SH-SY5Y (cell line): ENCODE results near the gene MOSPD2.

Experiments used
- GATA2 ChIP-seq: IDR thresholded peaks from 2 replicates; pipeline ENCODE4 v1.6.1; 2011; ENCODE audit warnings: mild to moderate bottlenecking, low read depth, low read length
- GATA3 ChIP-seq: IDR thresholded peaks from 2 replicates; pipeline ENCODE4 v1.6.1; 2011; ENCODE audit warnings: low read depth, mild to moderate bottlenecking, low read length, moderate library complexity

GRCh38 chrX:14851526-14851925, 21.7 kb upstream of the MOSPD2 start:
- TF ChIP-seq GATA3: no peak
- no peak for TF ChIP-seq GATA2
